Neuronal stem cell (in vitro differentiated cells): ENCODE results near the gene VTA1.

ENCODE experiments used
- DNase-seq: peaks from one replicate; pipeline ENCODE4 v3.0.0-alpha.2; 2013; ENCODE audit warnings: low spot score
- H2AFZ ChIP-seq: one replicate; pipeline ENCODE4 v1.6.1; 2013; ENCODE audit warnings: mild to moderate bottlenecking, low read length, inconsistent platforms
- H2AK5ac ChIP-seq: 2 replicates; pipeline ENCODE4 v1.6.1; 2013; ENCODE audit warnings: low read depth, mild to moderate bottlenecking, inconsistent platforms, low read length, moderate library complexity, mixed read lengths
- H2BK120ac ChIP-seq: 2 replicates; pipeline ENCODE4 v1.6.1; 2013; ENCODE audit warnings: low read depth, mild to moderate bottlenecking, inconsistent platforms, low read length, moderate library complexity, mixed read lengths
- H2BK12ac ChIP-seq: one replicate; pipeline ENCODE4 v1.6.1; 2013; ENCODE audit warnings: low read length, inconsistent platforms
- H2BK15ac ChIP-seq: 2 replicates; pipeline ENCODE4 v1.6.1; 2013; ENCODE audit warnings: mild to moderate bottlenecking, low read length, inconsistent platforms, mixed read lengths
- H2BK5ac ChIP-seq: one replicate; pipeline ENCODE4 v1.6.1; 2013; ENCODE audit warnings: inconsistent platforms, mild to moderate bottlenecking, low read length, moderate library complexity
- H3K14ac ChIP-seq: one replicate; pipeline ENCODE4 v1.6.1; 2013; ENCODE audit warnings: low read length, inconsistent platforms
- H3K18ac ChIP-seq: 2 replicates; pipeline ENCODE4 v1.6.1; 2013; ENCODE audit warnings: low read length, inconsistent platforms
- H3K23ac ChIP-seq: 2 replicates; pipeline ENCODE4 v1.6.1; 2013; ENCODE audit warnings: low read depth, mild to moderate bottlenecking, mixed read lengths, low read length, inconsistent platforms; ENCODE audit not compliant: poor library complexity
- H3K27ac ChIP-seq: replicated peaks from 3 replicates; pipeline ENCODE4 v1.5.1; 2013; ENCODE audit warnings: low read length, inconsistent platforms
- H3K27me3 ChIP-seq, 3 experiments: 2 replicates each; pipeline ENCODE4 v1.6.1; 2013; ENCODE audit warnings: low read length in 3 of 3, mild to moderate bottlenecking in 2 of 3, inconsistent platforms in 1 of 3, low read depth in 1 of 3, mixed read lengths in 1 of 3, moderate library complexity in 1 of 3; ENCODE audit not compliant: control insufficient read depth in 3 of 3, insufficient read depth in 3 of 3
- H3K36me3 ChIP-seq, 2 donors: replicated peaks in 1 of 2; 2 replicates each; pipeline ENCODE4 v1.6.1; 2013; ENCODE audit warnings: low read length in 2 of 2; ENCODE audit not compliant: control insufficient read depth in 2 of 2, insufficient read depth in 2 of 2
- H3K4ac ChIP-seq: 2 replicates; pipeline ENCODE4 v1.6.1; 2013; ENCODE audit warnings: inconsistent platforms, mild to moderate bottlenecking, low read length, moderate library complexity
- H3K4me1 ChIP-seq, 2 donors: 1 replicate in 1 of 2; 2 replicates in 1 of 2; pipeline ENCODE4 v1.6.1; 2013; ENCODE audit warnings: low read length in 2 of 2, low read depth in 1 of 2; ENCODE audit not compliant: control insufficient read depth in 2 of 2, insufficient read depth in 1 of 2
- H3K4me2 ChIP-seq: one replicate; pipeline ENCODE4 v1.6.1; 2013; ENCODE audit warnings: mild to moderate bottlenecking, low read length, inconsistent platforms; ENCODE audit not compliant: insufficient read depth, poor library complexity, severe bottlenecking
- H3K4me3 ChIP-seq, 2 donors: 2 replicates each; pipeline ENCODE4 v1.5.1; 2013; ENCODE audit warnings: low read length in 2 of 2, mild to moderate bottlenecking in 2 of 2, inconsistent platforms in 1 of 2, moderate library complexity in 1 of 2
- H3K79me1 ChIP-seq: one replicate; pipeline ENCODE4 v1.6.1; 2013; ENCODE audit warnings: low read depth, mild to moderate bottlenecking, inconsistent platforms, low read length, moderate library complexity
- H3K9ac ChIP-seq: one replicate; pipeline ENCODE4 v1.6.1; 2013; ENCODE audit warnings: mild to moderate bottlenecking, low read depth, low read length, inconsistent platforms; ENCODE audit not compliant: poor library complexity
- H3K9me3 ChIP-seq, 2 donors: replicated peaks in 1 of 2; 2 replicates each; pipeline versions ENCODE3 to v1.6.1; 2013; ENCODE audit warnings: low read length in 2 of 2, mild to moderate bottlenecking in 2 of 2, inconsistent platforms in 1 of 2, low read depth in 1 of 2, mixed read lengths in 1 of 2, moderate library complexity in 1 of 2; ENCODE audit not compliant: control insufficient read depth in 2 of 2, insufficient read depth in 1 of 2
- H4K8ac ChIP-seq: one replicate; pipeline ENCODE4 v1.6.1; 2013; ENCODE audit warnings: low read depth, mild to moderate bottlenecking, inconsistent platforms, low read length, moderate library complexity
- H4K91ac ChIP-seq: one replicate; pipeline ENCODE4 v1.6.1; 2013; ENCODE audit warnings: low read length, low read depth, mild to moderate bottlenecking, inconsistent platforms; ENCODE audit not compliant: poor library complexity
- WGBS, 2 donors: extraction: QIAGEN DNeasy Blood & Tissue Kit; methylation state at CpG; one replicate each; pipeline ENCODE4 v1.1.7; 2013; ENCODE audit warnings: missing lambda C conversion rate in 2 of 2, mixed read lengths in 1 of 2; ENCODE audit not compliant: insufficient read length in 2 of 2, insufficient replicate concordance in 1 of 2; ENCODE audit errors: extremely low coverage in 2 of 2; 5-methylcytosine and 5-hydroxymethylcytosine counted together

VTA1 gene

GRCh38 chr6:142117366-142117765 is 29.7 kb upstream of the VTA1 start:
- Histone ChIP-seq H4K91ac (no peak overlapping the region), H3K27me3 (no peaks in the 10 kb centered on the region), H3K36me3 (no peaks in the 10 kb centered on the region), H3K9ac (no peak overlapping the region), H3K27ac (no peak overlapping the region), H3K9me3 (no peaks in the 10 kb centered on the region), H3K23ac (no peak overlapping the region), H3K4me2 (no peak overlapping the region), H2AFZ (no peak overlapping the region), H2BK5ac (no peak overlapping the region), H3K79me1 (no peaks in the 10 kb centered on the region), H3K4me3 (no peak overlapping the region), H2AK5ac (no peak overlapping the region), H2BK15ac (no peak overlapping the region), H3K18ac (no peak overlapping the region), H3K4ac (no peak overlapping the region), H2BK120ac (no peak overlapping the region), H3K14ac (no peak overlapping the region), H2BK12ac (no peak overlapping the region), H3K4me1 (no peaks in the 10 kb centered on the region), H4K8ac (no peak overlapping the region)
- WGBS, 2 donors: no CpG with 5 or more reads among the region's 2 CpGs
- DNase-seq: no peak

GRCh38 chr6:142118328-142118727 is 28.7 kb upstream of the VTA1 start:
- no peak overlapping the region for H3K4me2 ChIP-seq
- H3K27me3 ChIP-seq: no peaks in the 10 kb centered on the region
- no peak overlapping the region for H3K23ac ChIP-seq
- H4K8ac ChIP-seq: no peak overlapping the region
- H3K14ac ChIP-seq: no peak overlapping the region
- H3K4me3 ChIP-seq: no peak overlapping the region
- no peaks in the 10 kb centered on the region for H3K4me1 ChIP-seq
- H2AFZ ChIP-seq: no peak overlapping the region
- no peak for DNase-seq
- H2BK15ac ChIP-seq: no peak overlapping the region
- H3K79me1 ChIP-seq: no peaks in the 10 kb centered on the region
- H4K91ac ChIP-seq: no peak overlapping the region
- H2BK120ac ChIP-seq: no peak overlapping the region
- H2AK5ac ChIP-seq: no peak overlapping the region
- H3K9me3 ChIP-seq: no peaks in the 10 kb centered on the region
- H3K9ac ChIP-seq: no peak overlapping the region
- no peak overlapping the region for H2BK5ac ChIP-seq
- H3K18ac ChIP-seq: no peak overlapping the region
- H3K4ac ChIP-seq: no peak overlapping the region
- H3K36me3 ChIP-seq: no peaks in the 10 kb centered on the region
- no peak overlapping the region for H3K27ac ChIP-seq
- no peak overlapping the region for H2BK12ac ChIP-seq
- no CpG with 5 or more reads among the region's 3 CpGs for WGBS, 2 donors

GRCh38 chr6:142118925-142119324 is 28.1 kb upstream of the VTA1 start:
- Histone ChIP-seq H2BK12ac (no peak overlapping the region), H4K91ac (no peak overlapping the region), H3K18ac (no peak overlapping the region), H2AK5ac (no peak overlapping the region), H2BK15ac (no peak overlapping the region), H3K36me3 (no peaks in the 10 kb centered on the region), H2BK5ac (no peak overlapping the region), H3K27ac (no peak overlapping the region), H4K8ac (no peak overlapping the region), H3K9me3 (no peaks in the 10 kb centered on the region), H3K27me3 (no peaks in the 10 kb centered on the region), H3K4me2 (no peak overlapping the region), H2AFZ (no peak overlapping the region), H3K4me3 (no peak overlapping the region), H3K14ac (no peak overlapping the region), H3K4ac (no peak overlapping the region), H3K4me1 (no peaks in the 10 kb centered on the region), H3K79me1 (no peaks in the 10 kb centered on the region), H3K23ac (no peak overlapping the region), H3K9ac (no peak overlapping the region), H2BK120ac (no peak overlapping the region)
- no peak for DNase-seq
- no CpG with 5 or more reads among the region's 2 CpGs for WGBS, 2 donors

- Histone ChIP-seq H3K4me2 (no peak overlapping the region), H3K27me3 (no peaks in the 10 kb centered on the region), H2BK5ac (no peak overlapping the region), H2BK120ac (no peak overlapping the region), H2AFZ (no peak overlapping the region), H3K27ac (no peak overlapping the region), H3K18ac (no peak overlapping the region), H3K4ac (no peak overlapping the region), H4K91ac (no peak overlapping the region), H3K9me3 (no peaks in the 10 kb centered on the region), H2AK5ac (no peak overlapping the region), H2BK15ac (no peak overlapping the region), H3K14ac (no peak overlapping the region), H3K23ac (no peak overlapping the region), H2BK12ac (no peak overlapping the region), H4K8ac (no peak overlapping the region), H3K4me1 (no peaks in the 10 kb centered on the region), H3K4me3 (no peak overlapping the region), H3K9ac (no peak overlapping the region), H3K79me1 (no peaks in the 10 kb centered on the region), H3K36me3 (no peaks in the 10 kb centered on the region)
- DNase-seq: no peak
- WGBS, 2 donors: 100% methylated on average over 1 of the region's 3 CpGs
These were observed 25.7 kb upstream of the VTA1 start for GRCh38 chr6:142121342-142121741.
